ENCODE measurements around the gene PIGBOS1.

- TF ChIP-seq CTCF (IDR thresholded peaks at IDR 0.05) (no peak), POLR2A (IDR thresholded peaks at IDR 0.05) (no peak)
Measured at GRCh38 chr15:55279100-55279745, 39.7 kb downstream of the PIGBOS1 start.

Data from lower leg skin (tissue), 3 donors.